GM23248 (cell line): ENCODE measurements around the gene SPATA16.

ENCODE experiments used
- EZH2 ChIP-seq: fragments of 200-600 bp; sonication (generic); IDR thresholded peaks from 2 replicates; pipeline ENCODE4 v1.6.1; 2018; ENCODE audit warnings: antibody characterized with exemption, mild to moderate bottlenecking; ENCODE audit not compliant: insufficient read depth, poor library complexity, severe bottlenecking
- EZH2phosphoT487 ChIP-seq: fragments of 200-600 bp; sonication (generic); IDR thresholded peaks from 2 replicates; pipeline ENCODE4 v1.6.1; 2018; ENCODE audit warnings: antibody characterized with exemption, moderate library complexity, mild to moderate bottlenecking, low read depth; ENCODE audit not compliant: insufficient read depth

- TF ChIP-seq EZH2 = no peak
- TF ChIP-seq EZH2phosphoT487 = no peak
Observed at GRCh38 chr3:173128633-173129032, 12.4 kb downstream of the SPATA16 start.
